CD4-positive, alpha-beta T cell (primary cell): ENCODE data around the gene KRTAP5-5. TPM values are rescaled to one million over a fixed set of nuclear protein-coding genes. Genes with fewer than 3 reads are reported as not detected.

ENCODE experiments used
- ATAC-seq: fragments of 200-7000 bp; cut with Tn5 transposase; one replicate; pipeline ENCODE4 v1.10.0; 2022; ENCODE audit warnings: mild to moderate bottlenecking; ENCODE audit not compliant: poor library complexity
- CTCF ChIA-PET: fragments of 350-600 bp; sonication (Branson Sonifier 250); formaldehyde crosslinking; loops from one replicate; lab custom pipeline; 2021; ENCODE audit warnings: antibody characterized with exemption, inconsistent platforms; lab: Charles Lee
- POLR2A ChIA-PET: fragments of 350-600 bp; sonication (Branson Sonifier 250); formaldehyde crosslinking; loops from one replicate; lab custom pipeline; 2021; ENCODE audit warnings: antibody characterized with exemption, inconsistent platforms; lab: Charles Lee
- DNase-seq, 14 experiments: peaks; one replicate each; pipeline ENCODE4 v3.0.0-alpha.2; 2013 to 2020; ENCODE audit warnings: mixed read lengths in 2 of 14
- H3K27ac ChIP-seq, 2 donors: one replicate each; pipeline versions ENCODE4 v1.5.1 to v1.7.0; 2013; ENCODE audit warnings: low read length in 2 of 2, low read depth in 1 of 2, mild to moderate bottlenecking in 1 of 2
- H3K27me3 ChIP-seq, 2 experiments: 1 replicate in 1 of 2; 2 replicates in 1 of 2; pipeline versions ENCODE4 v1.6.1 to v1.7.0; 2013; ENCODE audit warnings: low read length in 2 of 2, control low read depth in 1 of 2, mild to moderate bottlenecking in 1 of 2, moderate library complexity in 1 of 2; ENCODE audit not compliant: insufficient read depth in 2 of 2, control insufficient read depth in 1 of 2
- H3K36me3 ChIP-seq: one replicate; pipeline ENCODE4 v1.6.1; 2013; ENCODE audit warnings: low read length, control low read depth; ENCODE audit not compliant: insufficient read depth
- H3K4me1 ChIP-seq: one replicate; pipeline ENCODE4 v1.6.1; 2013; ENCODE audit warnings: low read length, control low read depth; ENCODE audit not compliant: insufficient read depth
- H3K4me3 ChIP-seq: one replicate; pipeline ENCODE4 v1.5.1; 2013; ENCODE audit warnings: mild to moderate bottlenecking, low read length, moderate library complexity
- H3K9me3 ChIP-seq, 2 experiments: 1 replicate in 1 of 2; 2 replicates in 1 of 2; pipeline versions ENCODE4 v1.6.1 to v1.7.0; 2013; ENCODE audit warnings: low read length in 2 of 2, mild to moderate bottlenecking in 2 of 2, control low read depth in 1 of 2, moderate library complexity in 1 of 2; ENCODE audit not compliant: control insufficient read depth in 1 of 2, insufficient read depth in 1 of 2
- H3K27ac Mint-ChIP-seq: one replicate; pipeline ENCODE4 v1.8.0; 2020; ENCODE audit warnings: mixed read lengths
- H3K27me3 Mint-ChIP-seq: one replicate; pipeline ENCODE4 v1.8.0; 2021; ENCODE audit warnings: mixed read lengths
- H3K36me3 Mint-ChIP-seq: one replicate; pipeline ENCODE4 v1.8.0; 2021; ENCODE audit warnings: low read depth, mixed read lengths
- H3K4me1 Mint-ChIP-seq: one replicate; pipeline ENCODE4 v1.8.0; 2021; ENCODE audit warnings: low read depth, mixed read lengths
- H3K4me3 Mint-ChIP-seq: one replicate; pipeline ENCODE4 v1.8.0; 2020; ENCODE audit warnings: mild to moderate bottlenecking, mixed read lengths
- H3K9me3 Mint-ChIP-seq: one replicate; pipeline ENCODE4 v1.8.0; 2020; ENCODE audit warnings: mixed read lengths
- CTCF ChIP-seq: fragments of 200-600 bp; IDR thresholded peaks from one replicate; pipeline ENCODE4 v1.8.0; 2022; ENCODE audit warnings: antibody characterized with exemption, mild to moderate bottlenecking
- intact Hi-C, 2 experiments: fragments of 100-400 bp; cut with DNase I in 1 of 2; cut with micrococcal nuclease in 1 of 2; formaldehyde crosslinking; loops; one replicate each; pipeline versions ENCODE4 v1.15.1 to v1.9.0; 2023 to 2025; cut with DNase I, micrococcal nuclease
- total RNA-seq, 174 experiments: library from RNA in 2 of 174; stranded (reverse) in 2 of 174; gene quantifications; one replicate each; pipeline ENCODE4 v1.2.3 and lab custom pipeline; 2021 to 2026

The KRTAP5-5 gene
- total RNA-seq, 2 experiments from 2014 or later: not detected

- no peak overlapping the region for H3K27ac Mint-ChIP-seq
- TF ChIP-seq CTCF: no peak
- no peaks in the 10 kb centered on the region for H3K36me3 Mint-ChIP-seq
- H3K4me1 Mint-ChIP-seq: no peaks in the 10 kb centered on the region
- no peaks in the 10 kb centered on the region for H3K36me3 ChIP-seq
- H3K27me3 Mint-ChIP-seq: peaks cover 18% of the 10 kb centered on the region
- no peak overlapping the region for H3K4me3 Mint-ChIP-seq
- H3K4me3 ChIP-seq: no peak overlapping the region
- H3K9me3 Mint-ChIP-seq: no peaks in the 10 kb centered on the region
- intact Hi-C loops: no loop called here
- peaks cover 6% of the 10 kb centered on the region for H3K4me1 ChIP-seq
- peaks cover 0 to 6% of the 10 kb centered on the region in 2 experiments for H3K9me3 ChIP-seq
- no peak for ATAC-seq
- peaks cover 0 to 5% of the 10 kb centered on the region in 2 experiments for H3K27me3 ChIP-seq
- ChIA-PET POLR2A (no interaction called here), CTCF (interaction anchor here (1.3 kb wide), 1 partner anchor 510 kb away, joined by 3 read pairs; no protein-coding TSS in a partner anchor)
- H3K27ac ChIP-seq: no peak overlapping the region
- DNase-seq: no peak
Observed at GRCh38 chr11:1641096-1641495, 11.5 kb downstream of the KRTAP5-5 start.

GRCh38 chr11:1642288-1643145, 12.9 kb downstream of the KRTAP5-5 start:
- Histone ChIP-seq H3K4me3 (no peak overlapping the region), H3K27me3 (peaks cover 0 to 5% of the 10 kb centered on the region in 2 experiments), H3K27ac (no peak overlapping the region), H3K9me3 (peaks cover 0 to 6% of the 10 kb centered on the region in 2 experiments), H3K4me1 (peaks cover 6% of the 10 kb centered on the region), H3K36me3 (no peaks in the 10 kb centered on the region)
- no peak overlapping the region for H3K27ac Mint-ChIP-seq
- no peak for ATAC-seq
- no peaks in the 10 kb centered on the region for H3K9me3 Mint-ChIP-seq
- no peak for DNase-seq
- intact Hi-C loops: no loop called here
- H3K27me3 Mint-ChIP-seq: peaks cover 23% of the 10 kb centered on the region
- POLR2A ChIA-PET: no interaction called here
- CTCF ChIA-PET: no interaction called here
- no peak overlapping the region for H3K4me3 Mint-ChIP-seq
- no peak for TF ChIP-seq CTCF
- H3K36me3 Mint-ChIP-seq: no peaks in the 10 kb centered on the region
- H3K4me1 Mint-ChIP-seq: no peaks in the 10 kb centered on the region

- no peaks in the 10 kb centered on the region for H3K9me3 Mint-ChIP-seq
Observed at GRCh38 chr11:1643146-1643690, 13.6 kb downstream of the KRTAP5-5 start.

More at GRCh38 chr11:1643146-1643690, 13.6 kb downstream of the KRTAP5-5 start:
- H3K36me3 Mint-ChIP-seq: no peaks in the 10 kb centered on the region
- no peak for TF ChIP-seq CTCF
- DNase-seq: no peak
- Histone ChIP-seq H3K27me3 (peaks cover 0 to 5% of the 10 kb centered on the region in 2 experiments), H3K9me3 (peaks cover 0 to 6% of the 10 kb centered on the region in 2 experiments), H3K4me3 (no peak overlapping the region), H3K4me1 (peaks cover 6% of the 10 kb centered on the region), H3K36me3 (no peaks in the 10 kb centered on the region), H3K27ac (no peak overlapping the region)
- H3K4me1 Mint-ChIP-seq: no peaks in the 10 kb centered on the region
- H3K27ac Mint-ChIP-seq: no peak overlapping the region
- H3K27me3 Mint-ChIP-seq: peaks cover 23% of the 10 kb centered on the region
- H3K4me3 Mint-ChIP-seq: no peak overlapping the region
- POLR2A ChIA-PET: no interaction called here
- CTCF ChIA-PET: interaction anchor here (1.2 kb wide), 1 partner anchor 9 kb away, joined by 4 read pairs; no protein-coding TSS in a partner anchor
- ATAC-seq: no peak
- intact Hi-C loops: no loop called here
